K562 (cell line): ENCODE data around the gene FIG4. TPM values are rescaled to one million over a fixed set of nuclear protein-coding genes. Genes with fewer than 3 reads are reported as not detected.

Experiments used
- C11orf30 ChIP-seq: fragments of 450-650 bp; IDR thresholded peaks from 2 replicates; pipeline ENCODE4 v1.6.1; 2016; ENCODE audit warnings: low read depth, mild to moderate bottlenecking
- CREB3L1 ChIP-seq: fragments of 450-650 bp; IDR thresholded peaks from 2 replicates; pipeline ENCODE4 v1.6.1; 2014; ENCODE audit warnings: low read depth, mild to moderate bottlenecking, moderate library complexity, borderline replicate concordance
- DEAF1 ChIP-seq: fragments of 450-650 bp; formaldehyde crosslinking; IDR thresholded peaks from 2 replicates; pipeline ENCODE4 v1.4.0; 2020; ENCODE audit warnings: mild to moderate bottlenecking, moderate library complexity
- FOSL1 ChIP-seq: fragments of 200-800 bp; sonication (Bioruptor generic); conservative IDR thresholded peaks from 2 replicates; pipeline ENCODE4 v1.6.1; 2016; ENCODE audit warnings: missing genetic modification characterization, missing compliant biosample characterization
- HCFC1 ChIP-seq: IDR thresholded peaks from 2 replicates; pipeline ENCODE4 v1.6.1; 2012; ENCODE audit warnings: low read depth, low read length, improper control_type of control experiment
- HMG20B ChIP-seq: fragments of 250-450 bp; sonication (Bioruptor Pico); IDR thresholded peaks from 2 replicates; pipeline ENCODE4 v1.5.0; 2021; ENCODE audit warnings: mild to moderate bottlenecking
- L3MBTL2 ChIP-seq: fragments of 450-650 bp; IDR thresholded peaks from 2 replicates; pipeline ENCODE4 v1.6.1; 2016; ENCODE audit warnings: mild to moderate bottlenecking, moderate library complexity
- LCOR ChIP-seq: sonication (generic); formaldehyde crosslinking; IDR thresholded peaks from 2 replicates; pipeline ENCODE4 v1.8.0; 2022; ENCODE audit warnings: mild to moderate bottlenecking, missing genetic modification reagents
- MTA1 ChIP-seq: fragments of 450-650 bp; IDR thresholded peaks from 2 replicates; pipeline ENCODE4 v1.6.1; 2017; ENCODE audit warnings: borderline replicate concordance
- PYGO2 ChIP-seq: fragments of 450-650 bp; IDR thresholded peaks from 2 replicates; pipeline ENCODE4 v1.6.1; 2016; ENCODE audit warnings: mild to moderate bottlenecking, missing genetic modification characterization, moderate library complexity, missing compliant biosample characterization
- SMC3 ChIP-seq: conservative IDR thresholded peaks from 2 replicates; pipeline ENCODE4 v1.6.1; 2011; ENCODE audit warnings: low read depth, low read length, improper control_type of control experiment; ENCODE audit not compliant: insufficient read depth
- XRCC5 ChIP-seq: fragments of 200-400 bp; formaldehyde crosslinking; IDR thresholded peaks from 2 replicates; pipeline ENCODE4 v1.6.1; 2017; ENCODE audit warnings: low read depth, mild to moderate bottlenecking, low read length
- YY1 ChIP-seq, 3 experiments: IDR thresholded peaks; 2 replicates each; pipeline ENCODE4 v1.6.1; 2011; ENCODE audit warnings: low read length in 2 of 3, mild to moderate bottlenecking in 2 of 3, moderate library complexity in 2 of 3, borderline replicate concordance in 1 of 3, control low read depth in 1 of 3, low read depth in 1 of 3; ENCODE audit not compliant: insufficient read depth in 3 of 3, insufficient replicate concordance in 2 of 3, control insufficient read depth in 1 of 3, insufficient read length in 1 of 3; ENCODE audit errors: extremely low read depth in 1 of 3
- ZFP30 ChIP-seq: fragments of 250-450 bp; sonication (Bioruptor Pico); IDR thresholded peaks from 2 replicates; pipeline ENCODE4 v1.8.0; 2022; ENCODE audit warnings: moderate library complexity, mild to moderate bottlenecking, inconsistent platforms, borderline replicate concordance
- ZFP36 ChIP-seq: fragments of 150-350 bp; IDR thresholded peaks from 2 replicates; pipeline ENCODE4 v1.6.1; 2018; ENCODE audit warnings: low read length, low read depth; ENCODE audit not compliant: partially characterized antibody
- ZNF274 ChIP-seq: IDR thresholded peaks from 2 replicates; pipeline ENCODE4 v1.6.1; 2011; ENCODE audit warnings: low read depth, mild to moderate bottlenecking, low read length, moderate library complexity, borderline replicate concordance
- ZNF695 ChIP-seq: fragments of 450-650 bp; formaldehyde crosslinking; IDR thresholded peaks from 2 replicates; pipeline ENCODE4 v1.4.0; 2020; ENCODE audit warnings: mild to moderate bottlenecking, moderate library complexity
- polyA plus RNA-seq, 8 experiments: library from polyadenylated mRNA; depleted of rRNA in 4 of 8; stranded (reverse) in 5 of 8; unstranded in 3 of 8; fragments of >200 nt; fragmentation: Nextera tagmentation in 2 of 8; fragmentation: Illumina TruSeq in 1 of 8; extraction: Ambion mirVana in 2 of 8; extraction: Trizol in 1 of 8; gene quantifications; 2 replicates each; pipeline versions ENCODE4 v1.2.1 to v1.2.3, GENCODE V29; 2011 to 2014; ENCODE audit warnings: inconsistent platforms in 1 of 8, missing spikeins in 1 of 8
- total RNA-seq, 7 experiments: library from RNA; depleted of rRNA in 6 of 7; stranded (reverse); fragments of >200 nt in 6 of 7; fragmentation: Illumina TruSeq in 2 of 7; extraction: Trizol in 2 of 7; gene quantifications; 2 replicates each; pipeline versions ENCODE4 v1.2.1 to v1.2.3, GENCODE V29; 2011 to 2021; ENCODE audit warnings: low replicate concordance in 1 of 7
- TF ChIP-seq, protein P1 (sequence below): IDR thresholded peaks from 2 replicates; pipeline ENCODE4 v1.6.1; 2011; ENCODE audit warnings: borderline replicate concordance, low read depth, mild to moderate bottlenecking, moderate library complexity, low read length; ENCODE audit not compliant: insufficient read depth, poor library complexity, severe bottlenecking
- TF ChIP-seq, protein P2 (sequence below): fragments of 450-650 bp; formaldehyde crosslinking; IDR thresholded peaks from 2 replicates; pipeline ENCODE4 v1.4.0; 2020; ENCODE audit warnings: mild to moderate bottlenecking, moderate library complexity

Gene FIG4
- total and polyA plus RNA-seq, 9 of the 15 experiments (the other 6 are each of a cell fraction or from before 2014, with no cell fraction given), result 1.5 to 6.8 (median 4.3) TPM

GRCh38 chr6:109705258-109705657 lies 14.2 kb downstream of the FIG4 start (continued):
- TF ChIP-seq ZFP30 (CRISPR knock-in tag) (no peak), DEAF1 (peak; percentile 99), HCFC1 (0 out of 2 replicates have a peak, but pooled peaks have one; percentile 14), ZNF695 (no peak), L3MBTL2 (0 out of 2 replicates have a peak, but pooled peaks have one; percentile 24), HMG20B (CRISPR knock-in tag) (no peak), FOSL1 (tag) (no peak), LCOR (CRISPR knock-in tag) (peak; percentile 68), PYGO2 (tag) (no peak), ZFP36 (peak; percentile 29), YY1 (IDR thresholded peaks at IDR 0.05; ENCODE audit: borderline replicate concordance in 1 of 3, control insufficient read depth in 1 of 3, extremely low read depth in 1 of 3, insufficient read depth in 3 of 3, insufficient read length in 1 of 3, insufficient replicate concordance in 2 of 3, low read depth in 1 of 3, low read length in 2 of 3) (peak in 1 of 3 experiments; percentile 35), SMC3 (peak; percentile 96), XRCC5 (peak; percentile 82; the same call in 1 of the 2 replicates), MTA1 (no peak), ZNF274 (no peak), C11orf30 (no peak), CREB3L1 (no peak)
- TF ChIP-seq, protein P1, sequence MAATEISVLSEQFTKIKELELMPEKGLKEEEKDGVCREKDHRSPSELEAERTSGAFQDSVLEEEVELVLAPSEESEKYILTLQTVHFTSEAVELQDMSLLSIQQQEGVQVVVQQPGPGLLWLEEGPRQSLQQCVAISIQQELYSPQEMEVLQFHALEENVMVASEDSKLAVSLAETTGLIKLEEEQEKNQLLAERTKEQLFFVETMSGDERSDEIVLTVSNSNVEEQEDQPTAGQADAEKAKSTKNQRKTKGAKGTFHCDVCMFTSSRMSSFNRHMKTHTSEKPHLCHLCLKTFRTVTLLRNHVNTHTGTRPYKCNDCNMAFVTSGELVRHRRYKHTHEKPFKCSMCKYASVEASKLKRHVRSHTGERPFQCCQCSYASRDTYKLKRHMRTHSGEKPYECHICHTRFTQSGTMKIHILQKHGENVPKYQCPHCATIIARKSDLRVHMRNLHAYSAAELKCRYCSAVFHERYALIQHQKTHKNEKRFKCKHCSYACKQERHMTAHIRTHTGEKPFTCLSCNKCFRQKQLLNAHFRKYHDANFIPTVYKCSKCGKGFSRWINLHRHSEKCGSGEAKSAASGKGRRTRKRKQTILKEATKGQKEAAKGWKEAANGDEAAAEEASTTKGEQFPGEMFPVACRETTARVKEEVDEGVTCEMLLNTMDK, result peak; percentile 66
- TF ChIP-seq, protein P2, sequence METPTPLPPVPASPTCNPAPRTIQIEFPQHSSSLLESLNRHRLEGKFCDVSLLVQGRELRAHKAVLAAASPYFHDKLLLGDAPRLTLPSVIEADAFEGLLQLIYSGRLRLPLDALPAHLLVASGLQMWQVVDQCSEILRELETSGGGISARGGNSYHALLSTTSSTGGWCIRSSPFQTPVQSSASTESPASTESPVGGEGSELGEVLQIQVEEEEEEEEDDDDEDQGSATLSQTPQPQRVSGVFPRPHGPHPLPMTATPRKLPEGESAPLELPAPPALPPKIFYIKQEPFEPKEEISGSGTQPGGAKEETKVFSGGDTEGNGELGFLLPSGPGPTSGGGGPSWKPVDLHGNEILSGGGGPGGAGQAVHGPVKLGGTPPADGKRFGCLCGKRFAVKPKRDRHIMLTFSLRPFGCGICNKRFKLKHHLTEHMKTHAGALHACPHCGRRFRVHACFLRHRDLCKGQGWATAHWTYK (CRISPR knock-in tag), result no peak
